Natural killer cell (primary cell): ENCODE measurements around the gene GRID1. TPM values are rescaled to one million over a fixed set of nuclear protein-coding genes. Genes with fewer than 3 reads are reported as not detected.

Source experiments
- ATAC-seq, 3 donors: fragments of 150-1000 bp in 2 of 3; fragments of 200-7000 bp in 1 of 3; cut with Tn5 transposase; 1 replicate in 1 of 3; 2 replicates in 2 of 3; pipeline ENCODE4 v1.10.0; 2021; ENCODE audit warnings: mild to moderate bottlenecking in 2 of 3, moderate library complexity in 2 of 3
- DNase-seq, 2 donors: peaks; one replicate each; pipeline versions ENCODE4 v3.0.0 to v3.0.0-alpha.2; 2013 to 2021; ENCODE audit warnings: mixed read lengths in 1 of 2
- H3K27ac ChIP-seq: one replicate; pipeline ENCODE4 v1.5.1; 2013; ENCODE audit warnings: mild to moderate bottlenecking, low read length
- H3K27me3 ChIP-seq: one replicate; pipeline ENCODE4 v1.6.1; 2013; ENCODE audit warnings: low read length; ENCODE audit not compliant: control insufficient read depth, insufficient read depth
- H3K36me3 ChIP-seq: one replicate; pipeline ENCODE4 v1.6.1; 2013; ENCODE audit warnings: low read length; ENCODE audit not compliant: control insufficient read depth, insufficient read depth
- H3K4me1 ChIP-seq: one replicate; pipeline ENCODE4 v1.6.1; 2013; ENCODE audit warnings: low read length; ENCODE audit not compliant: control insufficient read depth, insufficient read depth
- H3K4me3 ChIP-seq: one replicate; pipeline ENCODE4 v1.5.1; 2013; ENCODE audit warnings: low read length
- H3K9me3 ChIP-seq: one replicate; pipeline ENCODE4 v1.6.1; 2013; ENCODE audit warnings: low read length; ENCODE audit not compliant: control insufficient read depth, insufficient read depth
- H3K27ac Mint-ChIP-seq, 2 donors: one replicate each; pipeline ENCODE4 v1.8.0; 2022; ENCODE audit warnings: mild to moderate bottlenecking in 2 of 2, mixed read lengths in 2 of 2, moderate library complexity in 1 of 2
- H3K27me3 Mint-ChIP-seq, 2 donors: one replicate each; pipeline ENCODE4 v1.8.0; 2022; ENCODE audit warnings: low read depth in 2 of 2, mixed read lengths in 2 of 2
- H3K36me3 Mint-ChIP-seq: one replicate; pipeline ENCODE4 v1.8.0; 2022; ENCODE audit warnings: mixed read lengths
- H3K4me1 Mint-ChIP-seq, 2 donors: one replicate each; pipeline ENCODE4 v1.8.0; 2022; ENCODE audit warnings: mixed read lengths in 2 of 2
- H3K4me3 Mint-ChIP-seq: one replicate; pipeline ENCODE4 v1.8.0; 2022; ENCODE audit warnings: mild to moderate bottlenecking, moderate library complexity, mixed read lengths
- H3K9me3 Mint-ChIP-seq, 2 donors: one replicate each; pipeline ENCODE4 v1.8.0; 2022; ENCODE audit warnings: mixed read lengths in 2 of 2
- CTCF ChIP-seq: fragments of 200-600 bp; IDR thresholded peaks from one replicate; pipeline ENCODE4 v1.8.0; 2022; ENCODE audit warnings: antibody characterized with exemption
- WGBS: methylation state at CpG from one replicate; pipeline ENCODE4 v1.1.7; 2013; ENCODE audit warnings: missing lambda C conversion rate; ENCODE audit not compliant: insufficient coverage; 5-methylcytosine and 5-hydroxymethylcytosine counted together
- intact Hi-C: fragments of 100-400 bp; cut with micrococcal nuclease; formaldehyde crosslinking; loops from one replicate; pipeline ENCODE4 v1.14.2; 2022
- total RNA-seq, 4 donors: library from RNA; stranded (reverse); fragments of 120-200 nt in 1 of 4; gene quantifications; one replicate each; pipeline versions ENCODE4 v1.2.3 to v1.2.4, GENCODE V29; 2013 to 2022

GRID1 gene
- total RNA-seq, 3 donors from 2014 or later (not counting 1 experiment from before 2014, with no cell fraction given) = not detected

GRCh38 chr10:86212391-86212700, 154.2 kb downstream of the GRID1 start:
- no peak overlapping the region for H3K27ac ChIP-seq
- no peaks in the 10 kb centered on the region for H3K27me3 ChIP-seq
- Mint-ChIP-seq H3K4me3 (no peak overlapping the region), H3K27ac (no peak overlapping the region), H3K9me3 (no peaks in the 10 kb centered on the region), H3K36me3 (no peaks in the 10 kb centered on the region), H3K4me1 (no peaks in the 10 kb centered on the region), H3K27me3 (peaks cover 0 to 3% of the 10 kb centered on the region in 2 donors)
- no peaks in the 10 kb centered on the region for H3K36me3 ChIP-seq
- no peaks in the 10 kb centered on the region for H3K4me1 ChIP-seq
- no peak overlapping the region for H3K4me3 ChIP-seq
- intact Hi-C loops = no loop called here
- TF ChIP-seq CTCF = no peak
- 78% methylated on average over 5 of the region's 6 CpGs for WGBS
- H3K9me3 ChIP-seq = no peaks in the 10 kb centered on the region
- ATAC-seq = no peak
- no peak for DNase-seq

- Mint-ChIP-seq H3K4me3 (no peak overlapping the region), H3K27ac (no peak overlapping the region), H3K27me3 (peaks cover 0 to 3% of the 10 kb centered on the region in 2 donors), H3K4me1 (no peaks in the 10 kb centered on the region), H3K36me3 (no peaks in the 10 kb centered on the region), H3K9me3 (no peaks in the 10 kb centered on the region)
- Histone ChIP-seq H3K4me1 (no peaks in the 10 kb centered on the region), H3K27ac (no peak overlapping the region), H3K4me3 (no peak overlapping the region), H3K36me3 (no peaks in the 10 kb centered on the region), H3K27me3 (no peaks in the 10 kb centered on the region), H3K9me3 (no peaks in the 10 kb centered on the region)
- 78% methylated on average over 8 of the region's 8 CpGs for WGBS
- TF ChIP-seq CTCF = no peak
- ATAC-seq = no peak
- DNase-seq = no peak
- intact Hi-C loops = no loop called here
These were observed 154.8 kb downstream of the GRID1 start for GRCh38 chr10:86211691-86212390.

GRCh38 chr10:86210416-86210815, 156.2 kb downstream of the GRID1 start:
- Histone ChIP-seq H3K9me3 (no peaks in the 10 kb centered on the region), H3K27ac (no peak overlapping the region), H3K27me3 (no peaks in the 10 kb centered on the region), H3K4me1 (no peaks in the 10 kb centered on the region), H3K4me3 (no peak overlapping the region), H3K36me3 (no peaks in the 10 kb centered on the region)
- DNase-seq = no peak
- WGBS = 86% methylated on average over 10 of the region's 10 CpGs
- no peak overlapping the region for H3K4me3 Mint-ChIP-seq
- no peaks in the 10 kb centered on the region for H3K9me3 Mint-ChIP-seq
- no peaks in the 10 kb centered on the region for H3K4me1 Mint-ChIP-seq
- H3K36me3 Mint-ChIP-seq = no peaks in the 10 kb centered on the region
- intact Hi-C loops = no loop called here
- ATAC-seq = no peak
- TF ChIP-seq CTCF = no peak
- peaks cover 0 to 3% of the 10 kb centered on the region in 2 donors for H3K27me3 Mint-ChIP-seq
- H3K27ac Mint-ChIP-seq = no peak overlapping the region

GRCh38 chr10:86209726-86210125, 156.9 kb downstream of the GRID1 start:
- intact Hi-C loops = no loop called here
- Mint-ChIP-seq H3K9me3 (no peaks in the 10 kb centered on the region), H3K27ac (no peak overlapping the region), H3K4me1 (no peaks in the 10 kb centered on the region), H3K27me3 (peaks cover 0 to 3% of the 10 kb centered on the region in 2 donors), H3K4me3 (no peak overlapping the region), H3K36me3 (no peaks in the 10 kb centered on the region)
- no peaks in the 10 kb centered on the region for H3K36me3 ChIP-seq
- H3K4me1 ChIP-seq = no peaks in the 10 kb centered on the region
- DNase-seq (no peak), ATAC-seq (no peak)
- no peaks in the 10 kb centered on the region for H3K27me3 ChIP-seq
- 87% methylated on average over 1 of the region's 1 CpG for WGBS
- H3K9me3 ChIP-seq = no peaks in the 10 kb centered on the region
- no peak overlapping the region for H3K4me3 ChIP-seq
- H3K27ac ChIP-seq = no peak overlapping the region
- TF ChIP-seq CTCF = no peak
